GM12878 (cell line): Measurements from ENCODE around the gene PSAP. TPM values are rescaled to one million over a fixed set of nuclear protein-coding genes. Genes with fewer than 3 reads are reported as not detected.

Experiments
- ATAC-seq: fragments of 200-7000 bp; cut with Tn5 transposase; 3 replicates; pipeline ENCODE4 v1.9.1; 2020; ENCODE audit warnings: mild to moderate bottlenecking, moderate library complexity
- BruUV-seq: library from RNA; stranded (reverse); fragments of 400-500 nt; replicated peaks from 2 replicates; lab custom pipeline; 2021; lab: Mats Ljungman, UMichigan
- CTCF ChIA-PET: fragments of 300-600 bp; sonication (Branson Sonifier 250); formaldehyde crosslinking; extraction: SDS; loops from one replicate; lab custom pipeline; 2021; ENCODE audit warnings: inconsistent platforms; lab: Yijun Ruan, JAX
- POLR2A ChIA-PET: fragments of 350-600 bp; formaldehyde crosslinking; extraction: SDS; loops from one replicate; lab custom pipeline; 2021; ENCODE audit warnings: inconsistent platforms; lab: Charles Lee
- RAD21 ChIA-PET: fragments of 300-600 bp; sonication (Branson Sonifier 250); formaldehyde crosslinking; loops from one replicate; lab custom pipeline; 2023; ENCODE audit warnings: antibody characterized with exemption; ENCODE audit not compliant: unreplicated experiment; lab: Charles Lee
- SMC1A ChIA-PET: fragments of 300-600 bp; sonication (Branson Sonifier 250); formaldehyde crosslinking; loops from one replicate; lab custom pipeline; 2023; ENCODE audit not compliant: unreplicated experiment, uncharacterized antibody; lab: Charles Lee
- DNase-seq: peaks from one replicate; pipeline ENCODE4 v3.0.0-alpha.2; 2011; ENCODE audit warnings: low read depth, low spot score
- FAIRE-seq: peaks from 3 replicates; lab custom pipeline; 2011; peaks lifted over from hg19 to GRCh38; lab: Jason Lieb, UNC
- H2AFZ ChIP-seq: 2 replicates; pipeline ENCODE4 v1.6.0; 2011; ENCODE audit warnings: low read depth, low read length, control low read depth; ENCODE audit not compliant: control insufficient read depth
- H3K27ac ChIP-seq: 2 replicates; pipeline ENCODE4 v1.5.1; 2011; ENCODE audit warnings: control low read depth; ENCODE audit not compliant: control insufficient read depth, insufficient read depth
- H3K27me3 ChIP-seq, 2 experiments: replicated peaks in 1 of 2; 2 replicates each; pipeline versions ENCODE4 v1.6.0 to v1.6.1; 2011; ENCODE audit warnings: low read length in 1 of 2; ENCODE audit not compliant: control insufficient read depth in 2 of 2, insufficient read depth in 2 of 2
- H3K36me3 ChIP-seq, 2 experiments: 2 replicates each; pipeline ENCODE4 v1.5.1; 2011; ENCODE audit warnings: low read length in 1 of 2; ENCODE audit not compliant: control insufficient read depth in 2 of 2, insufficient read depth in 2 of 2
- H3K4me1 ChIP-seq: 2 replicates; pipeline ENCODE4 v1.6.1; 2011; ENCODE audit warnings: mild to moderate bottlenecking, low read length, moderate library complexity, mixed read lengths; ENCODE audit not compliant: control insufficient read depth, insufficient read depth
- H3K4me2 ChIP-seq: 2 replicates; pipeline ENCODE4 v1.6.0; 2011; ENCODE audit warnings: control low read depth; ENCODE audit not compliant: control insufficient read depth, insufficient read depth
- H3K4me3 ChIP-seq: fragments of 200-600 bp; sonication (generic); 2 replicates; pipeline ENCODE4 v1.5.1; 2016
- H3K79me2 ChIP-seq: 2 replicates; pipeline ENCODE4 v1.6.0; 2011; ENCODE audit warnings: low read length; ENCODE audit not compliant: control insufficient read depth, insufficient read depth
- H3K9ac ChIP-seq: 2 replicates; pipeline ENCODE4 v1.8.0; 2011; ENCODE audit warnings: low read length, control low read depth, mixed read lengths; ENCODE audit not compliant: control insufficient read depth, insufficient read depth
- H3K9me3 ChIP-seq: replicated peaks from 3 replicates; pipeline ENCODE4 v1.5.1; 2011; ENCODE audit warnings: mild to moderate bottlenecking, low read length; ENCODE audit not compliant: control insufficient read depth, insufficient read depth
- H4K20me1 ChIP-seq: 2 replicates; pipeline ENCODE4 v1.6.0; 2011; ENCODE audit not compliant: control insufficient read depth, insufficient read depth
- CEBPB ChIP-seq, 2 experiments: fragments of 150-350 bp in 1 of 2; IDR thresholded peaks; 2 replicates each; pipeline ENCODE4 v1.6.1; 2012 to 2014; ENCODE audit warnings: low read depth in 2 of 2, low read length in 2 of 2, borderline replicate concordance in 1 of 2, inconsistent platforms in 1 of 2
- MTA2 ChIP-seq: fragments of 450-650 bp; IDR thresholded peaks from 2 replicates; pipeline ENCODE4 v1.6.1; 2016; ENCODE audit warnings: low read depth, mild to moderate bottlenecking, moderate library complexity
- WGBS: methylation state at CpG from one replicate; pipeline ENCODE4 v1.1.6; 2016; ENCODE audit warnings: low lambda C conversion rate; ENCODE audit not compliant: insufficient replicate concordance, insufficient coverage; ENCODE audit errors: missing lambda C conversion rate; 5-methylcytosine and 5-hydroxymethylcytosine counted together
- in situ Hi-C: fragments of 300-500 bp; cut with MboI; formaldehyde crosslinking; loops from 9 replicates; pipeline ENCODE4 v1.14.3; 2018; ENCODE audit warnings: mixed read lengths
- intact Hi-C: fragments of 100-400 bp; cut with micrococcal nuclease; formaldehyde crosslinking; loops from one replicate; pipeline ENCODE4 v1.14.2; 2022; ENCODE audit not compliant: unreplicated experiment
- polyA plus RNA-seq, 11 experiments: library from polyadenylated mRNA; depleted of rRNA in 4 of 11; unstranded in 6 of 11; stranded (reverse) in 5 of 11; fragments of >200 nt; fragmentation: Nextera tagmentation in 4 of 11; fragmentation: Illumina TruSeq in 1 of 11; extraction: Ambion mirVana in 4 of 11; extraction: Trizol in 1 of 11; gene quantifications; 1 replicate in 1 of 11; 2 replicates in 10 of 11; pipeline versions ENCODE4 v1.2.1 to v1.2.3, GENCODE V29; 2011 to 2016; ENCODE audit warnings: inconsistent platforms in 2 of 11, missing spikeins in 2 of 11, low read depth in 1 of 11
- total RNA-seq, 4 experiments: library from RNA; depleted of rRNA in 3 of 4; stranded (reverse); fragments of >200 nt in 3 of 4; fragmentation: Illumina TruSeq in 1 of 4; extraction: Trizol in 1 of 4; gene quantifications; 2 replicates each; pipeline versions ENCODE4 v1.2.1 to v1.2.3, GENCODE V29; 2013 to 2021
- TF ChIP-seq, protein P1 (sequence below): fragments of 450-650 bp; IDR thresholded peaks from 2 replicates; pipeline ENCODE4 v1.6.1; 2017; ENCODE audit warnings: mild to moderate bottlenecking, moderate library complexity

Gene PSAP
- total and polyA plus RNA-seq, 10 of the 15 experiments (the other 5 are each of a cell fraction or from before 2014, with no cell fraction given), result 178 to 336 (median 286) TPM

GRCh38 chr10:71865561-71866041 is 14.6 kb upstream of the PSAP start:
- no TSS peak for BruUV-seq
- H3K4me3 ChIP-seq, result no peak overlapping the region
- in situ Hi-C loops, result no loop called here
- H3K4me1 ChIP-seq, result peaks cover 11% of the 10 kb centered on the region
- H3K4me2 ChIP-seq, result no peak overlapping the region
- H4K20me1 ChIP-seq, result no peaks in the 10 kb centered on the region
- intact Hi-C loops, result no loop called here
- no peak overlapping the region for H3K27ac ChIP-seq
- H3K79me2 ChIP-seq, result no peaks in the 10 kb centered on the region
- TF ChIP-seq CEBPB (IDR thresholded peaks at IDR 0.05; ENCODE audit: borderline replicate concordance in 1 of 2, low read depth in 2 of 2, low read length in 2 of 2) (no peak), MTA2 (no peak)
- TF ChIP-seq, protein P1, sequence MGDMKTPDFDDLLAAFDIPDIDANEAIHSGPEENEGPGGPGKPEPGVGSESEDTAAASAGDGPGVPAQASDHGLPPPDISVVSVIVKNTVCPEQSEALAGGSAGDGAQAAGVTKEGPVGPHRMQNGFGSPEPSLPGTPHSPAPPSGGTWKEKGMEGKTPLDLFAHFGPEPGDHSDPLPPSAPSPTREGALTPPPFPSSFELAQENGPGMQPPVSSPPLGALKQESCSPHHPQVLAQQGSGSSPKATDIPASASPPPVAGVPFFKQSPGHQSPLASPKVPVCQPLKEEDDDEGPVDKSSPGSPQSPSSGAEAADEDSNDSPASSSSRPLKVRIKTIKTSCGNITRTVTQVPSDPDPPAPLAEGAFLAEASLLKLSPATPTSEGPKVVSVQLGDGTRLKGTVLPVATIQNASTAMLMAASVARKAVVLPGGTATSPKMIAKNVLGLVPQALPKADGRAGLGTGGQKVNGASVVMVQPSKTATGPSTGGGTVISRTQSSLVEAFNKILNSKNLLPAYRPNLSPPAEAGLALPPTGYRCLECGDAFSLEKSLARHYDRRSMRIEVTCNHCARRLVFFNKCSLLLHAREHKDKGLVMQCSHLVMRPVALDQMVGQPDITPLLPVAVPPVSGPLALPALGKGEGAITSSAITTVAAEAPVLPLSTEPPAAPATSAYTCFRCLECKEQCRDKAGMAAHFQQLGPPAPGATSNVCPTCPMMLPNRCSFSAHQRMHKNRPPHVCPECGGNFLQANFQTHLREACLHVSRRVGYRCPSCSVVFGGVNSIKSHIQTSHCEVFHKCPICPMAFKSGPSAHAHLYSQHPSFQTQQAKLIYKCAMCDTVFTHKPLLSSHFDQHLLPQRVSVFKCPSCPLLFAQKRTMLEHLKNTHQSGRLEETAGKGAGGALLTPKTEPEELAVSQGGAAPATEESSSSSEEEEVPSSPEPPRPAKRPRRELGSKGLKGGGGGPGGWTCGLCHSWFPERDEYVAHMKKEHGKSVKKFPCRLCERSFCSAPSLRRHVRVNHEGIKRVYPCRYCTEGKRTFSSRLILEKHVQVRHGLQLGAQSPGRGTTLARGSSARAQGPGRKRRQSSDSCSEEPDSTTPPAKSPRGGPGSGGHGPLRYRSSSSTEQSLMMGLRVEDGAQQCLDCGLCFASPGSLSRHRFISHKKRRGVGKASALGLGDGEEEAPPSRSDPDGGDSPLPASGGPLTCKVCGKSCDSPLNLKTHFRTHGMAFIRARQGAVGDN, result no peak
- no peak for DNase-seq
- no peaks in the 10 kb centered on the region for H3K36me3 ChIP-seq
- no peak for FAIRE-seq
- WGBS, result 77% methylated on average over 6 of the region's 7 CpGs
- no peaks in the 10 kb centered on the region for H3K9me3 ChIP-seq
- ATAC-seq, result no peak
- RAD21 ChIA-PET, result no interaction called here
- no peak overlapping the region for H3K9ac ChIP-seq
- POLR2A ChIA-PET, result no interaction called here
- CTCF ChIA-PET, result no interaction called here
- no peak overlapping the region for H2AFZ ChIP-seq
- H3K27me3 ChIP-seq, result no peaks in the 10 kb centered on the region
- SMC1A ChIA-PET, result no interaction called here
